H9 (cell line): ENCODE data around the gene DLK2. TPM values are rescaled to one million over a fixed set of nuclear protein-coding genes. Genes with fewer than 3 reads are reported as not detected.
A peak's percentile ranks its signal among the peaks of the same experiment; 100 is the strongest.

Experiments used
- DNase-seq: peaks from one replicate; pipeline ENCODE4 v3.0.0-alpha.2; 2017
- H2AFZ ChIP-seq: one replicate; pipeline ENCODE4 v1.6.1; 2013; ENCODE audit warnings: mild to moderate bottlenecking, low read length, control low read depth, moderate library complexity
- H2AK5ac ChIP-seq: 2 replicates; pipeline ENCODE4 v1.6.1; 2013; ENCODE audit warnings: low read length, control low read depth, mixed read lengths; ENCODE audit not compliant: insufficient read length
- H2BK120ac ChIP-seq: one replicate; pipeline ENCODE4 v1.6.1; 2013; ENCODE audit warnings: low read depth, mild to moderate bottlenecking, low read length, control low read depth, inconsistent platforms; ENCODE audit not compliant: poor library complexity, severe bottlenecking
- H2BK12ac ChIP-seq: 2 replicates; pipeline ENCODE4 v1.6.1; 2013; ENCODE audit warnings: low read length, control low read depth, mixed read lengths, low read depth; ENCODE audit not compliant: insufficient read length
- H2BK15ac ChIP-seq: 2 replicates; pipeline ENCODE4 v1.6.1; 2013; ENCODE audit warnings: low read depth, low read length, control low read depth
- H2BK20ac ChIP-seq: one replicate; pipeline ENCODE4 v1.6.1; 2013; ENCODE audit warnings: low read depth, mild to moderate bottlenecking, low read length, control low read depth, inconsistent platforms; ENCODE audit not compliant: poor library complexity, severe bottlenecking
- H2BK5ac ChIP-seq: 2 replicates; pipeline ENCODE4 v1.6.1; 2013; ENCODE audit warnings: low read length, control low read depth, mixed read lengths; ENCODE audit not compliant: insufficient read length
- H3K14ac ChIP-seq: 2 replicates; pipeline ENCODE4 v1.6.1; 2013; ENCODE audit warnings: low read length, control low read depth; ENCODE audit not compliant: insufficient read depth
- H3K18ac ChIP-seq: 2 replicates; pipeline ENCODE4 v1.6.1; 2013; ENCODE audit warnings: low read depth, mild to moderate bottlenecking, mixed read lengths, low read length, control low read depth; ENCODE audit not compliant: insufficient read length
- H3K23ac ChIP-seq: 2 replicates; pipeline ENCODE4 v1.6.1; 2013; ENCODE audit warnings: low read length, control low read depth, mixed read lengths, low read depth; ENCODE audit not compliant: insufficient read length
- H3K23me2 ChIP-seq: 2 replicates; pipeline ENCODE4 v1.6.1; 2013; ENCODE audit warnings: low read depth, mild to moderate bottlenecking, mixed read lengths, low read length, control low read depth; ENCODE audit not compliant: insufficient read length, poor library complexity, severe bottlenecking
- H3K27ac ChIP-seq: 2 replicates; pipeline ENCODE4 v1.5.1; 2013; ENCODE audit warnings: low read length, control low read depth, mixed read lengths, low read depth; ENCODE audit not compliant: insufficient read length
- H3K27me3 ChIP-seq: 2 replicates; pipeline ENCODE4 v1.6.1; 2013; ENCODE audit warnings: low read length, control low read depth, inconsistent platforms; ENCODE audit not compliant: insufficient read depth
- H3K4ac ChIP-seq: 2 replicates; pipeline ENCODE4 v1.6.1; 2013; ENCODE audit warnings: low read depth, mild to moderate bottlenecking, control low read depth, inconsistent platforms, low read length, moderate library complexity
- H3K4me1 ChIP-seq: 2 replicates; pipeline ENCODE4 v1.6.1; 2013; ENCODE audit warnings: low read length, control low read depth, inconsistent platforms; ENCODE audit not compliant: insufficient read depth
- H3K4me2 ChIP-seq: 2 replicates; pipeline ENCODE4 v1.6.1; 2013; ENCODE audit warnings: low read length, control low read depth, mixed read lengths; ENCODE audit not compliant: insufficient read length, insufficient read depth
- H3K56ac ChIP-seq: 2 replicates; pipeline ENCODE4 v1.6.1; 2013; ENCODE audit warnings: low read depth, mild to moderate bottlenecking, mixed read lengths, low read length, control low read depth; ENCODE audit not compliant: insufficient read length
- H3K79me1 ChIP-seq: 2 replicates; pipeline ENCODE4 v1.6.1; 2013; ENCODE audit warnings: low read depth, mild to moderate bottlenecking, moderate library complexity, low read length, control low read depth, inconsistent platforms; ENCODE audit not compliant: insufficient read depth, poor library complexity, severe bottlenecking
- H3K79me2 ChIP-seq: 2 replicates; pipeline ENCODE4 v1.6.1; 2013; ENCODE audit warnings: low read length, control low read depth, inconsistent platforms; ENCODE audit not compliant: insufficient read depth
- H3K9ac ChIP-seq: 2 replicates; pipeline ENCODE4 v1.6.1; 2013; ENCODE audit warnings: low read length, control low read depth, mixed read lengths; ENCODE audit not compliant: insufficient read length; ENCODE audit errors: extremely low read depth
- H3K9me3 ChIP-seq: one replicate; pipeline ENCODE4 v1.6.1; 2013; ENCODE audit warnings: low read depth, low read length, inconsistent platforms; ENCODE audit not compliant: control insufficient read depth
- H3T11ph ChIP-seq: one replicate; pipeline ENCODE4 v1.6.1; 2013; ENCODE audit warnings: mild to moderate bottlenecking, low read length, control low read depth, inconsistent platforms
- H4K20me1 ChIP-seq: one replicate; pipeline ENCODE4 v1.6.1; 2013; ENCODE audit not compliant: control insufficient read depth, insufficient read length, insufficient read depth
- H4K5ac ChIP-seq: 2 replicates; pipeline ENCODE4 v1.6.1; 2013; ENCODE audit warnings: low read depth, mild to moderate bottlenecking, mixed read lengths, low read length, control low read depth; ENCODE audit not compliant: insufficient read length
- H4K8ac ChIP-seq: replicated peaks from 2 replicates; pipeline ENCODE4 v1.6.1; 2013; ENCODE audit warnings: low read length, control low read depth, mixed read lengths, low read depth; ENCODE audit not compliant: insufficient read length
- H4K91ac ChIP-seq: 2 replicates; pipeline ENCODE4 v1.6.1; 2013; ENCODE audit warnings: low read depth, mild to moderate bottlenecking, moderate library complexity, mixed read lengths, low read length, control low read depth; ENCODE audit not compliant: insufficient read length
- H3K27ac Mint-ChIP-seq, 3 experiments: 2 replicates in 2 of 3; 3 replicates in 1 of 3; pipeline ENCODE4 v1.8.0; 2020 to 2021; ENCODE audit warnings: mixed read lengths in 3 of 3, mild to moderate bottlenecking in 1 of 3, moderate library complexity in 1 of 3
- H3K27me3 Mint-ChIP-seq: 2 replicates; pipeline ENCODE4 v1.8.0; 2021; ENCODE audit warnings: low read depth, mild to moderate bottlenecking, moderate library complexity, mixed read lengths
- H3K36me3 Mint-ChIP-seq, 3 experiments: 2 replicates in 2 of 3; 3 replicates in 1 of 3; pipeline ENCODE4 v1.8.0; 2020 to 2021; ENCODE audit warnings: low read depth in 3 of 3, mixed read lengths in 3 of 3; ENCODE audit not compliant: insufficient read depth in 1 of 3
- H3K4me1 Mint-ChIP-seq, 2 experiments: 2 replicates each; pipeline ENCODE4 v1.8.0; 2020; ENCODE audit warnings: mixed read lengths in 2 of 2
- H3K4me3 Mint-ChIP-seq, 2 experiments: 2 replicates in 1 of 2; 3 replicates in 1 of 2; pipeline ENCODE4 v1.8.0; 2020 to 2021; ENCODE audit warnings: mild to moderate bottlenecking in 2 of 2, mixed read lengths in 2 of 2, moderate library complexity in 1 of 2
- H3K9me3 Mint-ChIP-seq, 2 experiments: 2 replicates in 1 of 2; 3 replicates in 1 of 2; pipeline ENCODE4 v1.8.0; 2020; ENCODE audit warnings: mild to moderate bottlenecking in 2 of 2, mixed read lengths in 2 of 2, moderate library complexity in 1 of 2
- CTCF ChIP-seq: fragments of 200-600 bp; sonication (generic); conservative IDR thresholded peaks from 3 replicates; pipeline ENCODE4 v1.8.0; 2021; ENCODE audit warnings: antibody characterized with exemption, mild to moderate bottlenecking
- WGBS: extraction: QIAGEN DNeasy Blood & Tissue Kit; methylation state at CpG from one replicate; pipeline ENCODE4 v1.1.7; 2013; ENCODE audit warnings: missing lambda C conversion rate, low lambda C conversion rate, mixed read lengths; ENCODE audit not compliant: insufficient read length; ENCODE audit errors: extremely low coverage; 5-methylcytosine and 5-hydroxymethylcytosine counted together
- total RNA-seq: library from RNA; stranded (reverse); gene quantifications from 2 replicates; pipeline ENCODE4 v1.2.1, GENCODE V29; 2021

The DLK2 gene
- total RNA-seq, 1 experiment from 2014 or later, result 0.96 TPM

- no peak overlapping the region for H2BK12ac ChIP-seq
- no peaks in the 10 kb centered on the region; the same call in 1 of the 2 replicates for H3K79me2 ChIP-seq
- no peak overlapping the region for H2BK5ac ChIP-seq
- no peak overlapping the region; the same call in 1 of the 2 replicates for H3K14ac ChIP-seq
- H3K18ac ChIP-seq, result no peak overlapping the region
- H3K9me3 ChIP-seq, result no peaks in the 10 kb centered on the region
- H3K4me1 ChIP-seq, result peaks cover 6% of the 10 kb centered on the region; the same call in 1 of the 2 replicates
- H3K9ac ChIP-seq, result no peak overlapping the region
- H3K56ac ChIP-seq, result no peak overlapping the region
- H3K4ac ChIP-seq, result no peak overlapping the region
- H3K23ac ChIP-seq, result no peak overlapping the region
- no peak overlapping the region for H4K5ac ChIP-seq
- Mint-ChIP-seq H3K9me3 (no peaks in the 10 kb centered on the region), H3K27me3 (no peaks in the 10 kb centered on the region), H3K4me1 (peaks cover 30% of the 10 kb centered on the region in 2 experiments), H3K36me3 (peaks cover 5 to 29% (median 27%) of the 10 kb centered on the region in 3 experiments; a peak in 6 of 7 replicates), H3K27ac (peak overlapping the region; percentile 65 to 94 (median 77); a peak in 6 of 7 replicates), H3K4me3 (no peak overlapping the region; a peak in 1 of 5 replicates)
- H3K27ac ChIP-seq, result no peak overlapping the region
- no peaks in the 10 kb centered on the region for H3K23me2 ChIP-seq
- peaks cover 5% of the 10 kb centered on the region for H3K79me1 ChIP-seq
- H3K4me2 ChIP-seq, result no peak overlapping the region
- H4K8ac ChIP-seq, result no peak overlapping the region
- no peak overlapping the region for H3T11ph ChIP-seq
- H2AK5ac ChIP-seq, result no peak overlapping the region
- no peak overlapping the region for H2BK15ac ChIP-seq
- no peak overlapping the region for H2BK120ac ChIP-seq
- H3K27me3 ChIP-seq, result no peaks in the 10 kb centered on the region
- no peak overlapping the region for H2AFZ ChIP-seq
- no peak overlapping the region for H4K91ac ChIP-seq
- WGBS, result no CpG with 5 or more reads among the region's 4 CpGs
- no peak overlapping the region for H2BK20ac ChIP-seq
- H4K20me1 ChIP-seq, result peaks cover 2% of the 10 kb centered on the region
- TF ChIP-seq CTCF, result peak; percentile 25; the same call in 2 of the 3 replicates
- DNase-seq, result no peak
These were observed 40.1 kb upstream of the DLK2 start for GRCh38 chr6:43495409-43495941.
